GM19238 (cell line): ENCODE results near the gene TFEC.
"Not testable (repeated sequence)": the region's sequence is repeated elsewhere in the genome, so short reads cannot be mapped to it uniquely, and the experiment has no call there.

Experiments used
- DNase-seq: peaks from one replicate; pipeline ENCODE4 v3.0.0; 2011; ENCODE audit warnings: low spot score; ENCODE audit not compliant: insufficient read length

The TFEC gene

GRCh38 chr7:115929736-115930135 lies 100.8 kb downstream of the TFEC start:
- DNase-seq = not testable (repeated sequence)

DNA sequence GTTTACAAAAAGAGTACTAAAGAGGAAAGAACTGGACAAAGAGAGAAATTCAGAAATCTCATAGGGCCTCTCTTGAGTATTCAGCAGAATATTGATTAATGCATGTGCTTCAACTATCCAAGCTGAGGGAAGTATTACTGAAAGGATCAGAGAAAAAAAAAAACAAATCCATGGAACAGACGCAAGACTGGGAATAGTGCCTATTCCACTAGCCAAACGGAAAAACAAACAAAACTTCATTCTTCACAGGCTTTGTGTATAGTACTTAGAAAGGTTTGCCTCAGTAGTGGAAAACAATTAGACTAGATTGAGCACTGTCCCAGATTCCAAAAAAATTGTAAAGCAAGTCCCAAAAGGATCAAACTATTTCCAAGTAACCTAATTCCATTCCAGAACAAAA lies 106.2 kb downstream of the TFEC start:
- DNase-seq = no peak

GRCh38 chr7:115920367-115920766 lies 110.2 kb downstream of the TFEC start:
- DNase-seq = no peak

DNA sequence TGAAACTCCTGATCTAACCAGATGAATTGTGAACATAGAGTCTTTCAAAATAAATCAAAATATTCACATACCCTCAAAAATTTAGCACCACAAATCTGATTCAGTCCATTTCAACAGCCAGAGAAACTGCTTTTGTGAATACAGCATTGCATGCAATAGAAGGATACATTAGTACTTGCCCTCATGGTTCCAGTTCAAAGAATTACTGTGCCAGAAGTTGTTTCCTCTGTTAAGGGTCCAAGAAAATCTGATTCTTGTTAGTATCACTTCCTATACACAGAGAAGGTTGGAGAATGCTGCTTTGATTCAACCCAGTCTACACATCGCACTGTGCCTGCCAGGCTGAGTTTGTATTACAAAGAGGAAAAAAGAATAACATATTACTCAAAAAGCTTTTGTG lies 115.6 kb downstream of the TFEC start:
- no peak for DNase-seq

GRCh38 chr7:115911465-115911864 lies 119.1 kb downstream of the TFEC start:
- DNase-seq = no peak

DNA sequence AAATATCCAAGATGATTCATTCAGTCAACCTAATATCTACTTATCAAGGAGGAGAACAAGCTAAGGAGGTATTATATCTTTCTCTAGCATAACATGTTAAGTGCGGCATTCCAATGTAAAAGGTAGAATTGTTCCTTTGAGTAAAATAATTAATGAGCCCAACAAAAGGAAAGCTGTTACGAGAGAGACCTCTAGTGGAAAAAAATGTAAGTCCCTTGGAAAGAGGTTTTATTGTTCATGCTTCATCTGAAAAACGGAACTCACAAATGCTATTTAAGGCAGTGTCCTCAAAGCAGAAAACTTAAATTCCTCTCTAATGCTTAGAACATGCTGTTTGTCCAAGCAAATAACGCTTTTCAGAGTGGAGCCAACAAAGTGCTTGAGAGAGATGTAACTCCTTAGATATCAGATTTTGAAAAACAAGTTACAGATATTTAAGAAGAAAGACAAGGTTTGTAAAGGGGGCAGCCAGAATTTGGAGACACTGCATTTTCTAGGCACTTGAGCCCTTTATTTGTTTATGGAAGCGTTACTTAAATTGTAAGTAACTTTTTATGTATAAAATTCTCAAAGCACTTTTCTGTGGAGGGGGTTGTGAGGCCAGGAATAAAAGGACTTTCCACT lies 119.9 kb downstream of the TFEC start:
- no peak for DNase-seq

DNA sequence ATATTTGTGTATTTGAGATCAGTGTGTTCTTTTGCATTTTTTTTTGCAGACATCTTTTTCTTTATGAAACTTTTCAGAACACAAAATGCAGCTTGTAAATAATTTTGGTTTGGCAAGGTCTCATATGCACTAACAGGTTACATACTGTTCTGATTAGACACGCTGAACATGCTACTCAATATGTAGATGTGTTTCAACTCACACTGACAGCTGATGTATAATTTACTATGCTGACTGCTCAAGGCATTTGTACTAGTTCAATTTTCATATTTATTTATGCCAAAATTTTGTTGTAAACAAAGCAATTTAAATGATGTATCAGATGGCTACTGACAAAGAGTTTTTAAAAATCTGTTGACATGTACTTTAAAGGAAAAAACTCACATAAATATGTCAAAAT lies 123.8 kb downstream of the TFEC start:
- no peak for DNase-seq

DNA sequence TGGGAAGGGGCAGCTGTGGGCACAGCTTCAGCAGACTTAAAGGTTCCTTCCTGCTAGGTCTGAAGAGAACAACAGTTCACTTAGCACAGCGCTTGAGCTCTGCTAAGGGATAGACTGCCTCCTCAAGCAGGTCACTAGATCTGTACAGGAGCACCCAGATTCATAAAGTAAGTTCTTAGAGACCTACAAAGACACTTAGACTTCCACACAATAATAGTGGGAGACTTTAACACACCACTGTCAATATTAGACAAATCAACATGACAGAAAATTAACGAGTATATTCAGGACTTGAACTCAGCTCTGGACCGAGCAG lies 140.9 kb downstream of the TFEC start:
- no peak for DNase-seq

DNA sequence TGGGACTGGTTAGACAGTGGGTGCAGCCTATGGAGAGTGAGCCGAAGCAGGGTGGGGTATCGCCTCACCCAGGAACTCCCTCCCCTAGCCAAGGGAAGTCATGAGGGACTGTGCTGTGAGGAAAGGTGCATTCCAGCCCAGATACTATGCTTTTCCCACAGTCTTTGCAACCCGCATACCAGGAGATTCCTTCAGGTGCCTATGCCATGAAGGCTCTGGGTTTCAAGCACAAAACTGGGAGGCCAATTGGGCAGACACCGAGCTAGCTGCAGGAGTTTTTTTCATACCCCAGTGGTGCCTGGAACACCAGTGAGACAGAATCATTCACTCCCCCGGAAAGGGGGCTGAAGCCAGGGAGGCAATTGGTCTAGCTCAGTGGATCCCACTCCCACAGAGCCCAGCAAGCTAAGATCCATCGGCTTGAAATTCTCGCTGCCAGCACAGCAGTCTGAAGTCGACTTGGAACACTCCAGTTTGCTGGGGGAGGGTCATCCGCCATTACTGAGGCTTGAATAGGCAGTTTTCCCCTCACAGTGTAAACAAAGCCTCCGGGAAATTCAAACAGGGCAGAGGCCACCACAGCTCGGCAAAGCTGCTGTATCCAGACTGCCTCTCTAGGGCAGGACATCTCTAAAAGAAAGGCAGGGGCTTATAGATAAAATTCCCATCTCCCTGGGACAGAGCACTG lies 141.4 kb downstream of the TFEC start:
- DNase-seq = no peak

- DNase-seq = no peak
These were observed 145.0 kb downstream of the TFEC start for GRCh38 chr7:115885550-115885949.
